ENCODE measurements around the gene KRTAP9-6. TPM values are rescaled to one million over a fixed set of nuclear protein-coding genes. Genes with fewer than 3 reads are reported as not detected.

KRTAP9-6 gene
- total RNA-seq, 1 experiment from 2014 or later, result not detected

Other genes starting within 250 kb of the KRTAP9-6 start
- not detected in 2 replicates for gene KRTAP1-5, start 238.2 kb upstream of the KRTAP9-6 start, total RNA-seq (2014; rRNA removed; shearing (Covaris generic))
- gene KRTAP1-4, start 235.2 kb upstream of the KRTAP9-6 start, total RNA-seq (2014; rRNA removed; shearing (Covaris generic)), result not detected in 2 replicates
- gene KRTAP1-3, start 230.5 kb upstream of the KRTAP9-6 start, total RNA-seq (2014; rRNA removed; shearing (Covaris generic)), result not detected in 2 replicates
- not detected in 2 replicates for gene KRTAP1-1, start 223.9 kb upstream of the KRTAP9-6 start, total RNA-seq (2014; rRNA removed; shearing (Covaris generic))
- not detected in 2 replicates for gene KRTAP2-1, start 218.1 kb upstream of the KRTAP9-6 start, total RNA-seq (2014; rRNA removed; shearing (Covaris generic))
- gene KRTAP2-2, start 210.1 kb upstream of the KRTAP9-6 start, total RNA-seq (2014; rRNA removed; shearing (Covaris generic)), result not detected in 2 replicates
- not detected in 2 replicates for gene KRTAP2-3, start 205.3 kb upstream of the KRTAP9-6 start, total RNA-seq (2014; rRNA removed; shearing (Covaris generic))
- not detected in 2 replicates for gene KRTAP2-4, start 199.5 kb upstream of the KRTAP9-6 start, total RNA-seq (2014; rRNA removed; shearing (Covaris generic))
- gene KRTAP4-7, start 181.2 kb upstream of the KRTAP9-6 start, total RNA-seq (2014; rRNA removed; shearing (Covaris generic)), result not detected in 2 replicates
- gene KRTAP4-8, start 167.2 kb upstream of the KRTAP9-6 start, total RNA-seq (2014; rRNA removed; shearing (Covaris generic)), result not detected in 2 replicates
- gene KRTAP4-16, start 163.2 kb upstream of the KRTAP9-6 start, total RNA-seq (2014; rRNA removed; shearing (Covaris generic)), result not detected in 2 replicates
- gene KRTAP4-9, start 160.0 kb upstream of the KRTAP9-6 start, total RNA-seq (2014; rRNA removed; shearing (Covaris generic)), result not detected in 2 replicates
- not detected in 2 replicates for gene KRTAP4-11, start 147.0 kb upstream of the KRTAP9-6 start, total RNA-seq (2014; rRNA removed; shearing (Covaris generic))
- gene KRTAP4-12, start 141.2 kb upstream of the KRTAP9-6 start, total RNA-seq (2014; rRNA removed; shearing (Covaris generic)), result not detected in 2 replicates
- gene KRTAP4-6, start 124.8 kb upstream of the KRTAP9-6 start, total RNA-seq (2014; rRNA removed; shearing (Covaris generic)), result not detected in 2 replicates
- not detected in 2 replicates for gene KRTAP4-5, start 115.6 kb upstream of the KRTAP9-6 start, total RNA-seq (2014; rRNA removed; shearing (Covaris generic))
- gene KRTAP4-4, start 104.6 kb upstream of the KRTAP9-6 start, total RNA-seq (2014; rRNA removed; shearing (Covaris generic)), result not detected in 2 replicates
- gene KRTAP4-3, start 97.2 kb upstream of the KRTAP9-6 start, total RNA-seq (2014; rRNA removed; shearing (Covaris generic)), result not detected in 2 replicates
- not detected in 2 replicates for gene KRTAP4-2, start 87.2 kb upstream of the KRTAP9-6 start, total RNA-seq (2014; rRNA removed; shearing (Covaris generic))
- 0.38 and 0.70 TPM in 2 replicates for gene KRTAP4-1, start 80.5 kb upstream of the KRTAP9-6 start, total RNA-seq (2014; rRNA removed; shearing (Covaris generic))
- gene KRTAP9-1, start 75.5 kb upstream of the KRTAP9-6 start, total RNA-seq (2014; rRNA removed; shearing (Covaris generic)), result not detected in 2 replicates
- not detected in 2 replicates for gene KRTAP9-2, start 38.7 kb upstream of the KRTAP9-6 start, total RNA-seq (2014; rRNA removed; shearing (Covaris generic))
- not detected in 2 replicates for gene KRTAP9-3, start 32.9 kb upstream of the KRTAP9-6 start, total RNA-seq (2014; rRNA removed; shearing (Covaris generic))
- gene KRTAP9-8, start 27.4 kb upstream of the KRTAP9-6 start, total RNA-seq (2014; rRNA removed; shearing (Covaris generic)), result not detected in 2 replicates
- not detected in 2 replicates for gene KRTAP9-4, start 15.7 kb upstream of the KRTAP9-6 start, total RNA-seq (2014; rRNA removed; shearing (Covaris generic))
- gene KRTAP9-9, start 10.0 kb upstream of the KRTAP9-6 start, total RNA-seq (2014; rRNA removed; shearing (Covaris generic)), result not detected in 2 replicates
- gene KRTAP9-7, start 10.3 kb downstream of the KRTAP9-6 start, total RNA-seq (2014; rRNA removed; shearing (Covaris generic)), result not detected in 2 replicates
- gene KRTAP29-1, start 37.5 kb downstream of the KRTAP9-6 start, total RNA-seq (2014; rRNA removed; shearing (Covaris generic)), result not detected in 2 replicates
- not detected in 2 replicates for gene KRTAP16-1, start 43.9 kb downstream of the KRTAP9-6 start, total RNA-seq (2014; rRNA removed; shearing (Covaris generic))
- gene KRTAP17-1, start 50.3 kb downstream of the KRTAP9-6 start, total RNA-seq (2014; rRNA removed; shearing (Covaris generic)), result not detected in 2 replicates
- not detected in 2 replicates for gene KRT33A, start 85.5 kb downstream of the KRTAP9-6 start, total RNA-seq (2014; rRNA removed; shearing (Covaris generic))
- not detected in 2 replicates for gene KRT33B, start 104.4 kb downstream of the KRTAP9-6 start, total RNA-seq (2014; rRNA removed; shearing (Covaris generic))
- gene KRT34, start 116.9 kb downstream of the KRTAP9-6 start, total RNA-seq (2014; rRNA removed; shearing (Covaris generic)), result not detected in 2 replicates
- not detected in 2 replicates for gene KRT31, start 132.2 kb downstream of the KRTAP9-6 start, total RNA-seq (2014; rRNA removed; shearing (Covaris generic))
- not detected in 2 replicates for gene KRT37, start 159.2 kb downstream of the KRTAP9-6 start, total RNA-seq (2014; rRNA removed; shearing (Covaris generic))
- not detected in 2 replicates for gene KRT38, start 175.6 kb downstream of the KRTAP9-6 start, total RNA-seq (2014; rRNA removed; shearing (Covaris generic))
- gene KRT32, start 202.0 kb downstream of the KRTAP9-6 start, total RNA-seq (2014; rRNA removed; shearing (Covaris generic)), result not detected in 2 replicates
- not detected in 2 replicates for gene KRT35, start 215.8 kb downstream of the KRTAP9-6 start, total RNA-seq (2014; rRNA removed; shearing (Covaris generic))
- not detected in 2 replicates for gene KRT36, start 224.5 kb downstream of the KRTAP9-6 start, total RNA-seq (2014; rRNA removed; shearing (Covaris generic))
- not detected in 2 replicates for gene KRT13, start 240.2 kb downstream of the KRTAP9-6 start, total RNA-seq (2014; rRNA removed; shearing (Covaris generic))

Measured in H7 (cell line).